ENCODE data around the gene PLAGL1. TPM values are rescaled to one million over a fixed set of nuclear protein-coding genes. Genes with fewer than 3 reads are reported as not detected.

PLAGL1 gene
- total RNA-seq, 1 donor from 2014 or later = 20.3 TPM

GRCh38 chr6:143934867-143935266 is 73.2 kb downstream of the PLAGL1 start:
- Mint-ChIP-seq H3K27ac (ENCODE audit: unreplicated experiment) (no peak overlapping the region), H3K4me1 (ENCODE audit: low read depth, unreplicated experiment) (no peaks in the 10 kb centered on the region), H3K9me3 (ENCODE audit: unreplicated experiment) (peaks cover 2% of the 10 kb centered on the region), H3K36me3 (ENCODE audit: low read depth, unreplicated experiment) (no peaks in the 10 kb centered on the region), H3K27me3 (ENCODE audit: low read depth, unreplicated experiment) (peaks cover 3% of the 10 kb centered on the region), H3K4me3 (ENCODE audit: unreplicated experiment) (no peak overlapping the region)
- TF ChIP-seq EZH2 (IDR thresholded peaks at IDR 0.05; ENCODE audit: insufficient read depth, low read length) (no peak), CTCF (IDR thresholded peaks at IDR 0.05; ENCODE audit: insufficient read depth, low read depth, low read length) (no peak)
- no peaks in the 10 kb centered on the region for H3K36me3 ChIP-seq (ENCODE audit: insufficient read depth, low read length)
- H2AFZ ChIP-seq (ENCODE audit: low read depth, low read length) = no peak overlapping the region
- no peaks in the 10 kb centered on the region for H3K9me3 ChIP-seq (ENCODE audit: insufficient read depth, low read depth, low read length)
- H3K27me3 ChIP-seq (ENCODE audit: insufficient read depth, low read length) = no peaks in the 10 kb centered on the region
- H4K20me1 ChIP-seq (ENCODE audit: insufficient read depth, low read length) = no peaks in the 10 kb centered on the region
- no peak overlapping the region for H3K4me3 ChIP-seq (ENCODE audit: insufficient read depth, low read depth, low read length)
- no peak overlapping the region for H3K27ac ChIP-seq (ENCODE audit: low read depth, low read length)
- DNase-seq (ENCODE audit: low read depth) = no peak
- no peak overlapping the region for H3K9ac ChIP-seq (ENCODE audit: low read length)
- H3K4me1 ChIP-seq (ENCODE audit: insufficient read depth, low read length) = no peaks in the 10 kb centered on the region
- no peak for FAIRE-seq
- H3K79me2 ChIP-seq (ENCODE audit: insufficient read depth, low read length) = no peaks in the 10 kb centered on the region
- no peak overlapping the region for H3K4me2 ChIP-seq (ENCODE audit: low read length)

- FAIRE-seq = no peak
Measured at GRCh38 chr6:143934331-143934730, 73.7 kb downstream of the PLAGL1 start.

More at GRCh38 chr6:143934331-143934730, 73.7 kb downstream of the PLAGL1 start:
- H3K27ac ChIP-seq (ENCODE audit: low read depth, low read length) = no peak overlapping the region
- H3K9ac ChIP-seq (ENCODE audit: low read length) = no peak overlapping the region
- H3K27me3 ChIP-seq (ENCODE audit: insufficient read depth, low read length) = no peaks in the 10 kb centered on the region
- TF ChIP-seq CTCF (IDR thresholded peaks at IDR 0.05; ENCODE audit: insufficient read depth, low read depth, low read length) = no peak
- no peak for TF ChIP-seq EZH2 (IDR thresholded peaks at IDR 0.05; ENCODE audit: insufficient read depth, low read length)
- Mint-ChIP-seq H3K9me3 (ENCODE audit: unreplicated experiment) (peaks cover 2% of the 10 kb centered on the region), H3K36me3 (ENCODE audit: low read depth, unreplicated experiment) (no peaks in the 10 kb centered on the region), H3K4me3 (ENCODE audit: unreplicated experiment) (no peak overlapping the region), H3K4me1 (ENCODE audit: low read depth, unreplicated experiment) (no peaks in the 10 kb centered on the region), H3K27ac (ENCODE audit: unreplicated experiment) (no peak overlapping the region), H3K27me3 (ENCODE audit: low read depth, unreplicated experiment) (peaks cover 3% of the 10 kb centered on the region)
- H3K4me2 ChIP-seq (ENCODE audit: low read length) = no peak overlapping the region
- no peaks in the 10 kb centered on the region for H3K36me3 ChIP-seq (ENCODE audit: insufficient read depth, low read length)
- DNase-seq (ENCODE audit: low read depth) = no peak
- no peaks in the 10 kb centered on the region for H4K20me1 ChIP-seq (ENCODE audit: insufficient read depth, low read length)
- no peak overlapping the region for H3K4me3 ChIP-seq (ENCODE audit: insufficient read depth, low read depth, low read length)
- H2AFZ ChIP-seq (ENCODE audit: low read depth, low read length) = no peak overlapping the region
- H3K79me2 ChIP-seq (ENCODE audit: insufficient read depth, low read length) = no peaks in the 10 kb centered on the region
- no peaks in the 10 kb centered on the region for H3K9me3 ChIP-seq (ENCODE audit: insufficient read depth, low read depth, low read length)
- no peaks in the 10 kb centered on the region for H3K4me1 ChIP-seq (ENCODE audit: insufficient read depth, low read length)

Data from astrocyte (in vitro differentiated cells and primary cell).